ENCODE data around the gene ROBO1.
"Not testable (repeated sequence)": the region's sequence is repeated elsewhere in the genome, so short reads cannot be mapped to it uniquely, and the experiment has no call there.

Gene ROBO1

DNA sequence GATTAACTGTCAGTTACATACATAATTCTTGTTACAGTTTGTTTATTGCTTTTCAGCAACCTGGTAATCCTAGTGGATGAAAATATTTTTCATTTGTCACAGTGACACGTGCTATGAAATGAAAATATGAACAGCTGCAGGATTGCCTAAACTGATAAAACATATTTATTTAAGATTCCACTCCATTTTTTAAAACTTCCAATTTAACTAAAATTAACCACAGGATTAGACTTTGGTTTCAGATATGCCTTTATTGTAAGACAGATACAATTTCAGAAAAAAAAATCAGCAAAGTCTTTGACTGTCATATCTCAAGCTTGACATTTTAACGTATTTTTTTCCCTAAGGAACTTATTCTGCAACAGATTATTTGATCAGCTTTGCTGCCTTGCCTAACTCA lies 550.7 kb downstream of the ROBO1 start:
- no peak for DNase-seq

DNA sequence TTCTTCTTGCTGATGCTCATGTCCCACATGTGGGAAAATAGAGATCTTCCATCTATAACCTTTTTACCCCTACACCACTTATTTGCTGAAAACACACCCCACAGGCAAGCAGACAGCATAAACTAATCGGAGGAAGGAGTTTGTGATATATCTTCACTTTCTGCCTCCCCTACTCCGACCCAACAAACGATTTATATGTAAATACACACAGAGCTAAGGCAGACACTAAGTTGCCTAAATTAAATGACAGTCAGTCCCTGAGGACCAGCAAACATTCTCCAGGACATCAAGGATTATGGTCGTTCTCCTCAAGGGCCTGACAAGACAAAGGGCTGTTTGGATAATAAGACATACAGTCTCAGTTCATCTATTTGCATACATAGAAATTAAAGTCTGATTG lies 552.5 kb downstream of the ROBO1 start:
- DNase-seq: no peak

DNA sequence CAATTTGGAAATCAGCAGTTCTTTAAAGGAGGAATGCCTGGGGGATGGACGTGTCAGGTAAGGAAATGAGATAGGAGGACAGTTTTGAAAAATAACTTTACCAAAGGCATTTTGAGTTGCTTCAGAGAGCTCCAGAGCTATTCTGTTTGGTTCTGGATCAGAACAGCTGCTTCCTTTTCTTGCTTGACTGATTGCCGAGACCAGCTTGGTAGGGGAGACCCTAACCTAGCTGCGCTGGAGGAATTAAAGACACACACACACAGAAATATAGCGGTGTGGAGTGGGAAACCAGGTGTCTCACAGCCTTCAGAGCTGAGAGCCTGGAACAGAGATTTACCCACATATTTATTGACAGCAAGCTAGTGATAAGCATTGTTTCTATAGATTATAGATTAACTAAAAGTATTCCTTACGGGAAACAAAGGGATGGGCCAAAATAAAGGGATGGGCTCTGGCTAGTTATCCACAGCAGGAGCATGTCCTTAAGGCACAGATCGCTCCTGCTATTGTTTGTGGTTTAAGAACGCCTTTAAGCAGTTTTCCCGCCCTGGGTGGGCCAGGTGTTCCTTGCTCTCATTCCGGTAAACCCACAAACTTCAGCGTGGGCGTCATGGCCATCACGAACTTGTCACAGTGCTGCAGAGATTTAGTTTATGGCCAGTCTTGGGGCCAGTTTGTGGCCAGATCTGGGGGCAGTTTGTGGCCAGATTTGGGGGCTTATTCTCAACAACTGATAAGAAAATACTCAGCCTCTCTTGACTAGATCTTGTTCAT lies 556.0 kb downstream of the ROBO1 start:
- no peak for DNase-seq

DNA sequence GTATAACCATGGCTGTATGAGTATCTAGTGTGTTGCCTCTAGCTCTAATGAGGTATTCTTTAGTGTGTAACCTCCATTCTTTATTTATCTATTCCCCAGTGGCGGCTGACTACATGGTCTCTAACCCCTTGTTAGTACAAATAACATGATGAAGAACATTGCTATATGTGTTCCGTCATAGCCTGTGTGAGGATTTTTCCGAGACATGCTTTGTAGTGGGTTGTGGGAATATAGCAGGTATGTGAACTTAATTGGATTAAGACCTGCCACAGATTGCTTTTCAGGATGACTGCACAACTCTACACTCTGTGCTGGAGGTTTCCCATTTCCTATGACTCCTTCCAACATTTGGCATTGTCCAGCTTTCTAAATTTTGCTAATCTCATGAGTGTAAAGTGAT lies 563.4 kb downstream of the ROBO1 start:
- no peak for DNase-seq

DNA sequence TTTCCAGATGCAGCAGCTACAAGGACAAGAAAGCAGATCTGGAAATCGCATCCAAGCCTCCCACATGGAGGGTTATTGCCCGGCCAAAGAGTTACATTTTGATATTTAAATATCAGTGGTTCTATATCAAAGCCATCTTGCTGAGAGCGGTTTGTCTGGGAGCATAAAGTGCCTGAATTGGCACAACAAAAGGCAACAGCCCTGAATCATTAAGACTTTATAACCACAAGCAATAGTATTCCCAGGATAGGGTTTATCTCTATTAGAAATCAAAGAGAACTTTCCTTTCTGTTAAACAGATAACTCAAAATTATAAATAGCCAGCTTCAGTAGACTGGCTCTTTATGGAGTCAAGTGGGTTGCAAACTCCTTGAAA lies 564.7 kb downstream of the ROBO1 start:
- DNase-seq: no peak

DNA sequence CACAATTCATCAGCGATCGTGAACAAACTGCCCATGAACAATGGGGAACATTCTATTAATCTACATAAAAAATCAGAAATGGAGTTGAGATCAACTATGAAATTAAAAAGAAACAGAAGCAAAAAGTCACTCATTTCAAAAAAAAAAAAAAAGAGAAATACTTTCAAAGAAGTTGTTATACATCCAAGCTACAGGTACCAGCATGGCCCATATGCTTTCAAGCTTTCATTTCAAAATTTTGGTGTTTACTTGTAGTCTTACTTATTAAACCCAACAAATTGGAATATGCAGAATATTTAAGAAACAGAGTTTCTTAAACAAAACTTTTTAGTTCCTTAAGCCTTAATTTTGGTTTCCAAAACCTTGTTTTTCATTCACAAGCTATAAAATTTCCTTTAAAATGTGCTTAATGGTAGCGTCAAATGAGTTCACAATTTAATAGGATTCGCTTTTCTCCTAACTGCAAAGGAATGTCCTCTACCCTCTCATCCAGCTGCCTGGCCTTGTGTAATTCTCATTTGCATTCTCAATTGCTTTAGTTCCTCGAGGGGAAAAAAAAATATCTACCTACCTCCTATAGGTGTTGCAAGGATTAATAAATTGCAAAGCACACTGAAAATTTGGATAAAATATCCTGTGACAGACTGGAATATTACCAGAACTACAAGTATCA lies 565.2 kb downstream of the ROBO1 start:
- DNase-seq: no peak

DNA sequence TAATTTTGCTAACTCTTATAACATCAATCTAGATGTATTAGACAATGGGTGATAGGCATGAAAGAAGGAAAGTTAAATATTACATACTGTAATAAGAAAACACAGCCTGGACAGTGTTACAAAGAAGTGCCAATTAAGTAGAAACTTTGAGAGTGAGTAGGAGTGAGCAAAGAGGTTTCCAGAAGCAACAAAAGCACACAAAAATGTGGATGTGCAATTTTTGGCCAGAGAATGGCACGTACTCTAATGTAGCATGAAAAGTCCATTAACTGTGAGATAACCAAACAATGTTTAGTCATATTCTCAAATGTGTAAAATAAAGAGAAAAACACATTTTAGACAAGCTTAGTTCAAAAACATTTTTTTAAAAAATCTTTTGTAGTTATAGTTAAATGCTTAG lies 567.3 kb downstream of the ROBO1 start:
- no peak for DNase-seq

DNA sequence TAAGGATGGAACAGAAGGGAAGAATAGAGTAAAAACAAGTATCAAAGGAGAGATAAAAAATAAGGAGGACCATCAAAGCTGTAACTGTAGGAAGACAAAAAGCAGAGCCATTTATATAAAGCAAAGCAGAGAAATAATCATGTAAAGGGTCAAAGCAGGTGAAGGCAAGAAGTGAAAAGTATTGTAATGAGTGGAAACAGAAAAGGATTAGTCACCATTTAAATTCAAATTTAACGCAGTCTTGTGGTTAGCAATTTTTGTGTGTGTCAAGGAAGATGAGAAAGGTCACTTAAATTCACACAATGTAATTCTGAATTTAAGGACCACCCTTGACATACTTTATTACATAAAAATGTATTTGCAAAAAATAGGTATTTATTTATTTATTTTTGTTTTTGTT lies 567.8 kb downstream of the ROBO1 start:
- DNase-seq: no peak

DNA sequence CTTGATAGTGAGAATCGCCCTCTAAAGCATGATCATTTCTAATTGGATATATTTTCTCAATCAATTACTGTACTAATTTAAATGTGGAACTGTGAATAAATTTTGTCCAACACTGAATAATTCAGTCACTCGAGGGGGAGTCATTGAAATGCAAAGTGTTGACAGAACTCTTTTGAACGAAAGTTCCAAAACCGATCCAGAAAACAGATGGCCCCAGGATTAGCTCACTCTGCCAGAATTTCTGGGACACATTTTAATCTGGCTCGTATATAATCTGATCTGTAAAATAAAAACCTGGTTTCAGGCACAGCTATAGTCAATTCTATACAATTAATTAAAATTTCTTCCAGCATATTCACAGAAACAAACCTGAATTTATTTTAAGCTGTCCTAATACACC lies 580.4 kb downstream of the ROBO1 start:
- DNase-seq: no peak

DNA sequence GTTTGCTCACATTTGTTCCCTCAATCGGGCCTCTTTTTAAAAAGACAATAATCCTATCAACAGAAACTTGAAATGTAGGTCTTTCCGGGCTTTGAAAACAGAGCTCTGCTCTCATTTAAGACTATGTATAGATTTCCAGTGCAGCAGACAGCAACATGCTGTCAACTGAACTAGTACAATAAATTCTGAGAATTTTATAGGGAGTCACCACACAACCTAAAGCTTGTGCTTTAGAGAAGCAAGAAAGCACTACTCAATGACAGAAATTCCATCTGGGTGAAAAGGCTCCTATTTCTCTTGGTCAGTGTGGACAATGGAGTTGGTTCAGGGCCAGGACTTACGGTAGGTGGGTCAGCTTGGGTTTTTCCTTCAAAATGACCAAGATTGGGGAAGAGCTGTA lies 583.5 kb downstream of the ROBO1 start:
- no peak for DNase-seq

DNA sequence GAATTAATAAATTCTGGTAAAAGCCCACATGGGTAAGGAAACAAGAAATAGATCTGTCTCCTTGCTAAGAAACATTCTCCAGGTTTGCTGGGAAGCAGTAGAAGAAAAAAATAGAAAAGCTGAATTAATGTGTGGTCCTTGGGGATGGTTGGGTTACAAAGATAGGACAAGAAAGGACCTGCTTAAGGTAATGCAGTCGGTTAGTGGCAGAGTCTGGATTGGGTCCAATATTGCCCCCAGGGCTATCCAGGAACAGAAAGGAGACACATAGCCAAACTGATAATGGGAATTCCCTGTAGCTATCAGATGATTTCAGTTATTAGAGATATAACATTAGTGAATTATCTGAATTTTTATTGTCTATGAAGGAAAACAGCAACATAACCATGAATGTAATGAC lies 584.3 kb downstream of the ROBO1 start:
- no peak for DNase-seq

DNA sequence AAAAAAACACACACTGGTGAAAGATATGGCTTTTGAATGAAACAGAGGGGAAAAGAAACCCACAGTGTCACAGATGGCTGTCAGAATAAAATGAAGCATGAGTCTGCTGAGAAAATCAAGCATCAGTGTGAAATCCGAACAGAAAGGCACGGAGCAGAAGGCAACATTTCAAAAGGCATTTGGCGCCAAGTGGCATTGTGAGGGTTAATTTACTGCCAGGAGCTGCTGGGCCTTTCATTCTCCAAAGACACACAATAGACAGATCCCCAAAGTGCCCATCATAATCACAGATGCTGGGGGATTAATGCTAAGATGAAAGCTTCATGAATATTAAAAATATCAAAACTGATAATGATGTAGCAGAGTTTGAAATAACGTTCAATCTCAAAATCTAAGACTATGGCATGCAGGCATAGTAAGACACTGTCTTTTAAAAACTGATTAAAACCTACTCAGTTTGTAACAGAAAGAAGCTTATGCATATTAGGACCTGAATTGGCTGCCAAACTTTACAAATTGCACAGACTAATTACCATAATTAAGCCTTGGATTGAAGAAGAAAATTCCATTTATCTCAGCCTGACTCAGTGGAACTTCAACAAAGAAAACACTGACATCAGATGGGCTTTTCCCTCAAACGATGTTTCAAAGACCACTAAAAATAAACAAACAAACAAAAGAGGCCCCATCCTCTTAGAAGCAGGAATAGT lies 589.2 kb downstream of the ROBO1 start:
- no peak for DNase-seq

DNA sequence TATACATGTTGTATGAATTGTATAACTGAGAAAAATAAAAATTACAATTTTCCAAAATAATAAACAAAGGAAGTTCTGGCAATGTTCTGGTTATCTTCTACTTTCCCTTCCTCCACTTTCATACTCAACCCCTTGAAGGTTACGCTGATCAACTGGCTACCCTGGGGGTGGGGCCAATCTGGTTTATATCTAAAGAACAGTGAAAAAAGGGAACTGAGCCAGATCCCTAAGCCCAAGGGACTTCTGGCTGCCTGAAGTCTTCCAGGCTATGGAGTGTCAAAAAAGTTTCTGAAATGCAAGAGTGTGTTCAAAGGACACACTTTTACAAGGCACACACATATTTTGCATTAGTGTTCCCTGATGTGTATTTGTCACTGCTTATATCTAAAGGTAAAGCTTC lies 591.9 kb downstream of the ROBO1 start:
- no peak for DNase-seq

DNA sequence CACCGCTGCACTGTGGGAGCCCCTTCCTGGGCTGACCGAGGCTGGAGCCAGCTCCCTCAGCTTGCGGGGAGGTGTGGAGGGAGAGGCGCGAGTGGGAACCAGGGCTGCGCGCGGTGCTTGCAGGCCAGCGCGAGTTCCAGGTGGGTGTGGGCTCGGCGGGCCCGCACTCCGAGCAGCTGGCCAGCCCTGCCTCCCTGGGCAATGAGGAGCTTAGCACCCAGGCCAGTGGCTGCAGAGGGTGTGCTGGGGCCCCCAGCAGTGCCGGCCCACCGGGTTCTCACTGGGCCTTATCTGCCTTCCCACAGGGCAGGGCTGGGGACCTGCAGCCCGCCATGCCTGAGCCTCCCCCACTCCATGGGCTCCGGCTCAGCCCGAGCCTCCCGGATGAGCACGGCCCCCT lies 594.5 kb downstream of the ROBO1 start:
- not testable (repeated sequence) for DNase-seq

DNA sequence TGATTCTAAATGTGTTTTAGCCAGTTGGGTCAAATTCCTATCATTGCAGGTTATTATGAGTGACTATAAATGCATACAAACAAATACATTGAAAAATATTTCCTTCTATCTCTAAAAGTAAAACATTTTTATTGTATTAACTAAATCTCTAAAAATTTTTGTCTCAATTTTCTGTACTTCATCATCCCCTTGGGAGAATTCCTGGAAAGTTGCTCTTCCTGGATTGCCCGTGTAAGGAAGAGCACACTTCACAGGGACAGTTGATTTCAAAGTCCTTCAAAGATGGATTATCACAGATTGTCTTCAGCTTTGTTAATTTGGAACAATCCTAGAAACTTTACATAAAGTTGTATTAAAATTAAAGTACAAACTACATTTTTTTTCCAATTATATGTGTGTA lies 595.6 kb downstream of the ROBO1 start:
- no peak for DNase-seq

DNA sequence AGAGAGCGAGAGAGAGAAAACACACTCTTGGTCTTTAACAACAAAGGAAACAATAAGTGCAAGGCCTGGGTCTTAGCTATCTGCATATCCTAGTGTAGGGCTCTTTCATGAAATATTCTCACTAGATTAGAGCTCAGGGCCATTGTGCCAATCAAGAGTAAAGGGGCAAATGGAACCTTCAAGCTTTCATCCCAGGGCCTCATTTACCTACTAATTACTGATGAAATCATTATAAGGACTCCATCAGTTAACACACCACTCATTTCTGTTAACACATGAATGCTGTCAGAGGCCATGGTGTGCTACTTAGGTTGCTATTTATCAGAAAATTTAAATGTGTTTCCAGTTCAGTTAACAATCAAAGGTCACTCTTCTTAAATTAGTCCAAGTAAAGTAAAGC lies 597.8 kb downstream of the ROBO1 start:
- no peak for DNase-seq

DNA sequence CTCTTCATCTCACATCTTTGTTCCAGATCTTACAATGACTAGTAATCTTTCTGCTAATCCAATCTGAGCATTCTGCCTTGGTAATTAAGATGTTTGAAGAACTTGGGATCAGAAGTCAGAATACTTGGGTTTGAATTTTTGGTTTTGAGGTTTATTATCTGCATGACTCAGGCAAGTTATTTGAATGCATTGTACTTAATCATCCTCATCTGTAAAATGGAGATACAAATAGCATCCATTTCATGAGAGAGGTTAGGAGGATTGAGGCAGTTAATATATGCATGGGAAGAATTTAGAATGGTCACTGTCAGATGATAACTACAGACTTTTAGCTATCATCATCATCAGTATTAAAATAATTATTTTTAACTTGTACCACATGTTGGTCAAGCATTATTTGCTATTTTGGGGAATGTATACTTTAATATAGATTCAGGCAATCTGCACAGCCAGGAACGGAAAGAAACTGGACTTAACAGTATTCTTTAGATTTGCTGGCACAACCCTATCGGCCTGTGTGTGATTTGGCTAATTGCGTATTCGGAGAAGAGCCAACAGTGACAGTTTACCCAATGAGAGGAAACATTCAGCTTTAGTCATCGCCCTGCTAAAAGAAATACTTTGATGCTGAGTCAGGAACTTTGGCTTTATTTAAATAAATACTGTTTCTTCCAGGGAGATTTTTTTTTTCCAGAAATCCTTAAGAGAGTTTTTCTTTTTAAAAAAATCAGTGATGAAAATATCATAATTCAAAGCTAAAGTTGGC lies 600.0 kb downstream of the ROBO1 start:
- no peak for DNase-seq

DNA sequence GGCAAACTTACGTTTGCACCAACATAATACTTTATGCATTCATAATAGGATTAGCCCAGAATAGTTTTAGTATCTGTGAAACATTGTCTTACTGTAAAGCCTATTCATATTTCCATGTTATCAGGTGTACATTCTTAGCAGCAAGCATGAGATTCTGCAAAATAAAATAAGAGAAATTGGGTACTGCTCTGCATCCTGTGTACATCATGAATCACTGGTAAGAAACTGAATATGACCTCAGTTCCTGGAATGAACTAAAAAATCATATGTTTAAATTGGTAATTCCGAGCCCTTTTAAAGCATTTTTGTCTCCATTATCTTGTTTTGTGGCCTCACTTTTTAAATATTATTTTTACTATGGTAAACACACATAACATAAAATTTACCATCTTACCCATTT lies 605.1 kb downstream of the ROBO1 start:
- no peak for DNase-seq

DNA sequence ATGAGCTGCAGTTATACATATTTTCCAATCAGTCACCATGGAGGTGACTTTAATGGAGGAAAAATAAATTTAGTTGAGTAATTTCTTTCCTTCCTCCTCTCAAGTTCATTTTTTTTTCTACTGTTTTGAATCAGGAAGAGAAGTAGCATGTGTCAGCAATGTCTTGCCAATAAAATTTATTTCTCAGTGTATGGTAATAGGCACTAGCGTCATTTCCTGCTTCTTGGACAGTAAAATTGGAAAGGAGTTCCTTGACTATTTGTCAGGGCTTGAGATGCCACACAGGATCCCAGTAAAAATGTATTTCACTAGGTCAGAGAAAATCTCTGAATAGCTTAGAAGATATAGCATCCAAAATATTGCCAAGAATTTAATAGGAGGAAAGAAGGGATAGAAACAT lies 605.9 kb downstream of the ROBO1 start:
- DNase-seq: no peak

DNA sequence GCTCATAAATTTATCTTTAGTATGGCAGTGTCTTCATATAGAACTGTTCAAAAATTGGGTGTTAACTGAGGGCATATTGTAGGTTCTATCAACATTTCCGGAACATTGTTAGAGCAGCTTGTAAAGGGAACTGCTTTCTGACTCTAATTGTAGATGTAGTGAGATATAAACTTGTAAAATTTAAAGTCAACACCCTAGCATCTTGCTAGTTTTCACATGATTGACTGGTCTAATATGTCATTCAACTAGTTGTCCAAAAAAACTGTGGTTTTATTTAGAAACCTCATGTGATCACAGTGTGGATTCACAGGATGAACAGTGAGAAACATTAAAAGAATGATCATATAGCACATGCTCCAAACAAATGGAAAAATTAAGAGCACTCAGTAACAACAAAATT lies 607.4 kb downstream of the ROBO1 start:
- DNase-seq: no peak

DNA sequence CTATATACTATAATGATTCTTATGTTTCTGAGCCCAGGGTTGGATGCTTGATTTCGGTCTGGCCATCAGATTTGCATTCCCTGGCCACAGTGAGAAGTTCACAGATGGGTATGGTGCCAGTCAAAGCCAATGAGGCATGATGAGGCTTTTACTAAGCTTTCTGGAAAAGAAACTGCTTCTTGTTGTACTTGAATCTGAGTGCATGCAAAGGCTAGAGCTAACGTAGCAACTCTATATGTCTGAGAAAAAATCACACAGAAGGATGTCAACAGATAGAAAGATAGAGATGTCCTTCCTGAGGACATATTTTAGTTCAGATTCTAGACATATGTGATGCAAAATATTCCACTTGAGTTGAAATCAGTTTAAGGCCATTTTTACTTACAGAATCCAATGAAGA lies 608.1 kb downstream of the ROBO1 start:
- DNase-seq: no peak

DNA sequence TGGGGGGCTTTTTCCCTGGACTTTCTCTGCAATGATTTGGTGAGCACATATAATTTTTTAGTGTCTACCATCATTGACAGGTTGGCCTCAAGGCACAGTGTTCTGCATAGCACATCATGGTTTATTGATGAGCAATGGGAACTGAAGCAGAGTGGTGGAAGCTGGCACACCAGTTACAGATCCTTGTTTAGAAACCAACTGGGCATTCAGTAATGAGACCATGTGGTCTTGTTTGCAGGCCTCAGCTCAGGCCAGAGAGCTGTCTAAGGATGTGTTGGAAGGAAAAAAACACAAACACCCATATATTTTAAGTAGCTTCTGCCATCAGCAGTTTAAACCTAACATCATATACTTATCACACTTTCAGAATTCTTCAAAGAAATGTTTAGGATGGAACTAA lies 610.6 kb downstream of the ROBO1 start:
- no peak for DNase-seq

DNA sequence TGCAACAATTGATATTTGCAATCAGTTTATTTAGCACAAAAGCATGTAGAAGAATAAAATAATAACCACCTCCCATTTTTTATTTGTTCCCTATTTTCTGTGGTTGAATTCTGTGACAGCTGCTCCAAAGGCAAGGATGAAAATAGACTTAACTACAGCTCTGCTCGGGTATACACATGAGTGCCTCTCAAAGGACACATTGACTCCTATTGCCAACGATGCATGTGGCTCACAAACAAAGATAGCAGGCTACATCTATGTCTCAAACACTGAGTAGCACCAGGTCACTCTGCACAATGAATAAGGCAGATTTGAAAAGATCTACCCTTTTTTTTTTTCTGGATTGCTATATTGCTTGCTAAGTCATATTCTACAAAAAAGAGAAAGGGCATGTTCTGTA lies 612.9 kb downstream of the ROBO1 start:
- DNase-seq: no peak

DNA sequence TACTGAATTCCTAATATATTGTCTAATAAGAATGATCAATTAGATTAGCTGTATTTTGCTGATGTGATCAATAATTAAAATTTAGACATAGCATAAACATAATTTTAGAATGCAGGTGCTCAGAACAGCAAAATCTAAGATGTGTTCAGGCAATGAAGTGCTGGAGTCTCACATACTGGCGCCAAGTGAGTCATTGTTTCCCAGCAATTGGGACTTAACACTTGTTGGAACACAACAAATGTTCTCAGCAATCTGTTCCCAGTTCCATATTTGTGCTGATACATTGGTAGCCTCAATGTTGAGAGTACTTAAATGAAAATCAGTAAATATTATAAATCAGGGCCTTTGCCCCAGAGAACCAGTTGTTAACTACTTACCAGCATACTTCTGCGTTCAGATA lies 619.0 kb downstream of the ROBO1 start:
- DNase-seq: no peak
